Measurements from ENCODE around the gene ARF1.

DNA sequence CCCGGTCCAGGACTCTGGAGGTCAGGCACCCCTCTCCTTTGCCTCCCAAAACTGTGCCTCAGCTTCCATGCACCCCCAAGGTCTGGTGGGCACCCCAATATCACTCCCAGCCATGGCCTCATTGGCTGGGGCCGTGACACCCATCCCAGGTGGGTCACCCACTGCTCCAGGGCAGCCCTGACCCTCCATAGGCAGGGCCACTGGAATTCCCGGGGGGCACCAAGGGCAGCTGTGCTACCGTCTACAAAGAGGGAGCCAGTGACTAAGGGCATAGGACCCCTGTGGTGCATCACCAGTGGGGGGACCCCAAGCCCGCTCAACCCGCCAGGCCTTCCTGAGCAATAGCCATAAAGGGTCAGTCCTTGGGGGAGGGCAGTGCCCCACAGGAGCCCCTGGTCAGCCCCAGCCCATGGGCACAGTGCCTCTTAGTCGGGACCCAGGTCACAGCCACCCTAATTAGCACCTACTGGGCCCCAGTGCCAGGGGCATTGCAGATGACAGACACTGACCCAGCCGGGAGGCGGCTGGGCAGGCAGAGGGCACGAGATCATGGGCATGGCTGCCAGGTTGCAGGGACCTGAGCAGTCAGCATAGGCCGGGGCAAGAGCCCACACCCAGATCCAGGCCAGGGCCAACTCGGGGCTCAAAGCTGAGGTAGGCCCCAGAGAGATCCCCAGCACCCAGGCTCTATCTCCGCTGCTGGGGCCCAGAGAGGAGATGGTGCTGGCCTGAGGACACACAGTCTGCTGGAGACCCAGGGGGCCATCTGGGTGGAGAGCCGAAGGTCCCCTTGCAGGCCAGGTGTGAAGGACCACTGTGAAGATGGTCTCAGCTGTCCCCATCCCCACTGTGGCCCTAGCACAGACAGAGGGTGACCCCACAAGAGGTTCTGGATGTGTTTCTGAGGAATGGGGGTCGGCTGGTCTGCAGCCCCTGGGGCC is 19.0 kb upstream of the ARF1 start:
- TF ChIP-seq, protein P1, sequence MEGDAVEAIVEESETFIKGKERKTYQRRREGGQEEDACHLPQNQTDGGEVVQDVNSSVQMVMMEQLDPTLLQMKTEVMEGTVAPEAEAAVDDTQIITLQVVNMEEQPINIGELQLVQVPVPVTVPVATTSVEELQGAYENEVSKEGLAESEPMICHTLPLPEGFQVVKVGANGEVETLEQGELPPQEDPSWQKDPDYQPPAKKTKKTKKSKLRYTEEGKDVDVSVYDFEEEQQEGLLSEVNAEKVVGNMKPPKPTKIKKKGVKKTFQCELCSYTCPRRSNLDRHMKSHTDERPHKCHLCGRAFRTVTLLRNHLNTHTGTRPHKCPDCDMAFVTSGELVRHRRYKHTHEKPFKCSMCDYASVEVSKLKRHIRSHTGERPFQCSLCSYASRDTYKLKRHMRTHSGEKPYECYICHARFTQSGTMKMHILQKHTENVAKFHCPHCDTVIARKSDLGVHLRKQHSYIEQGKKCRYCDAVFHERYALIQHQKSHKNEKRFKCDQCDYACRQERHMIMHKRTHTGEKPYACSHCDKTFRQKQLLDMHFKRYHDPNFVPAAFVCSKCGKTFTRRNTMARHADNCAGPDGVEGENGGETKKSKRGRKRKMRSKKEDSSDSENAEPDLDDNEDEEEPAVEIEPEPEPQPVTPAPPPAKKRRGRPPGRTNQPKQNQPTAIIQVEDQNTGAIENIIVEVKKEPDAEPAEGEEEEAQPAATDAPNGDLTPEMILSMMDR (conservative IDR thresholded peaks at IDR 0.05 in 1 of 2, IDR thresholded peaks at IDR 0.05 in 1 of 2; ENCODE audit: extremely low read depth in 1 of 2, insufficient read depth in 1 of 2, low read depth in 1 of 2, low read length in 2 of 2), result no peak
- TF ChIP-seq EZH2 (IDR thresholded peaks at IDR 0.05; ENCODE audit: borderline replicate concordance, low read length), result no peak
